ENCODE measurements around the gene SMIM13.

SMIM13 gene

GRCh38 chr6:11161031-11161956, 67.7 kb downstream of the SMIM13 start:
- no peaks in the 10 kb centered on the region for H3K36me3 ChIP-seq (ENCODE audit: insufficient read depth)
- no peak overlapping the region for H3K4me3 ChIP-seq (IDR thresholded peaks at IDR 0.05; ENCODE audit: insufficient read depth, low read depth, low read length)
- H3K4me1 ChIP-seq (ENCODE audit: low read depth, poor library complexity, severe bottlenecking): no peaks in the 10 kb centered on the region
- H3K79me2 ChIP-seq (ENCODE audit: insufficient read depth, low read depth): no peaks in the 10 kb centered on the region
- no peak for TF ChIP-seq CTCF (conservative IDR thresholded peaks at IDR 0.05; ENCODE audit: low read depth, low read length)
- no peaks in the 10 kb centered on the region for H3K27me3 ChIP-seq (ENCODE audit: insufficient read depth, low read depth)
- no peak overlapping the region for H3K27ac ChIP-seq
- H3K9ac ChIP-seq: no peak overlapping the region
- H3K4me2 ChIP-seq: no peak overlapping the region
- H4K20me1 ChIP-seq (ENCODE audit: insufficient read depth): no peaks in the 10 kb centered on the region
- no peak overlapping the region for H2AFZ ChIP-seq (ENCODE audit: low read depth)

- Histone ChIP-seq H3K9ac (no peak overlapping the region), H3K27me3 (ENCODE audit: insufficient read depth, low read depth) (no peaks in the 10 kb centered on the region), H3K4me1 (ENCODE audit: low read depth, poor library complexity, severe bottlenecking) (no peaks in the 10 kb centered on the region), H3K27ac (no peak overlapping the region), H4K20me1 (ENCODE audit: insufficient read depth) (no peaks in the 10 kb centered on the region), H3K4me3 (IDR thresholded peaks at IDR 0.05; ENCODE audit: insufficient read depth, low read depth, low read length) (no peak overlapping the region), H3K36me3 (ENCODE audit: insufficient read depth) (no peaks in the 10 kb centered on the region), H3K79me2 (ENCODE audit: insufficient read depth, low read depth) (no peaks in the 10 kb centered on the region), H3K4me2 (no peak overlapping the region), H2AFZ (ENCODE audit: low read depth) (no peak overlapping the region)
- no peak for TF ChIP-seq CTCF (conservative IDR thresholded peaks at IDR 0.05; ENCODE audit: low read depth, low read length)
These were observed 68.6 kb downstream of the SMIM13 start for GRCh38 chr6:11162262-11162661.

GRCh38 chr6:11163932-11164331, 70.3 kb downstream of the SMIM13 start:
- Histone ChIP-seq H3K27me3 (ENCODE audit: insufficient read depth, low read depth) (no peaks in the 10 kb centered on the region), H3K27ac (no peak overlapping the region), H3K4me3 (IDR thresholded peaks at IDR 0.05; ENCODE audit: insufficient read depth, low read depth, low read length) (no peak overlapping the region), H4K20me1 (ENCODE audit: insufficient read depth) (no peaks in the 10 kb centered on the region), H3K9ac (no peak overlapping the region), H3K36me3 (ENCODE audit: insufficient read depth) (no peaks in the 10 kb centered on the region), H3K79me2 (ENCODE audit: insufficient read depth, low read depth) (no peaks in the 10 kb centered on the region), H3K4me1 (ENCODE audit: low read depth, poor library complexity, severe bottlenecking) (no peaks in the 10 kb centered on the region), H2AFZ (ENCODE audit: low read depth) (no peak overlapping the region), H3K4me2 (no peak overlapping the region)
- no peak for TF ChIP-seq CTCF (conservative IDR thresholded peaks at IDR 0.05; ENCODE audit: low read depth, low read length)

GRCh38 chr6:11164717-11165646, 71.3 kb downstream of the SMIM13 start:
- Histone ChIP-seq H4K20me1 (ENCODE audit: insufficient read depth) (no peaks in the 10 kb centered on the region), H3K4me2 (no peak overlapping the region), H2AFZ (ENCODE audit: low read depth) (no peak overlapping the region), H3K27me3 (ENCODE audit: insufficient read depth, low read depth) (no peaks in the 10 kb centered on the region), H3K79me2 (ENCODE audit: insufficient read depth, low read depth) (no peaks in the 10 kb centered on the region), H3K4me1 (ENCODE audit: low read depth, poor library complexity, severe bottlenecking) (no peaks in the 10 kb centered on the region), H3K9ac (no peak overlapping the region), H3K4me3 (IDR thresholded peaks at IDR 0.05; ENCODE audit: insufficient read depth, low read depth, low read length) (no peak overlapping the region), H3K36me3 (ENCODE audit: insufficient read depth) (no peaks in the 10 kb centered on the region), H3K27ac (no peak overlapping the region)
- TF ChIP-seq CTCF (conservative IDR thresholded peaks at IDR 0.05; ENCODE audit: low read depth, low read length): no peak
